NB4 (cell line): Measurements from ENCODE around the gene TLN1.

Source experiments
- DNase-seq: peaks from one replicate; pipeline ENCODE4 v3.0.0; 2010; ENCODE audit warnings: low read depth
- H3K4me3 ChIP-seq: one replicate; pipeline ENCODE4 v1.5.1; 2011; ENCODE audit warnings: mild to moderate bottlenecking, low read depth, low read length, moderate library complexity
- CTCF ChIP-seq: IDR thresholded peaks from one replicate; pipeline ENCODE4 v1.5.1; 2012; ENCODE audit warnings: low read depth, low read length
- MAX ChIP-seq: IDR thresholded peaks from 2 replicates; pipeline ENCODE4 v1.6.1; 2011; ENCODE audit warnings: low read depth, low read length
- MYC ChIP-seq: IDR thresholded peaks from 2 replicates; pipeline ENCODE4 v1.6.1; 2011; ENCODE audit warnings: low read depth, low read length
- POLR2A ChIP-seq: IDR thresholded peaks from 2 replicates; pipeline ENCODE4 v1.6.1; 2011; ENCODE audit warnings: mild to moderate bottlenecking; ENCODE audit not compliant: insufficient read length; ENCODE audit errors: extremely low read depth

Gene TLN1

DNA sequence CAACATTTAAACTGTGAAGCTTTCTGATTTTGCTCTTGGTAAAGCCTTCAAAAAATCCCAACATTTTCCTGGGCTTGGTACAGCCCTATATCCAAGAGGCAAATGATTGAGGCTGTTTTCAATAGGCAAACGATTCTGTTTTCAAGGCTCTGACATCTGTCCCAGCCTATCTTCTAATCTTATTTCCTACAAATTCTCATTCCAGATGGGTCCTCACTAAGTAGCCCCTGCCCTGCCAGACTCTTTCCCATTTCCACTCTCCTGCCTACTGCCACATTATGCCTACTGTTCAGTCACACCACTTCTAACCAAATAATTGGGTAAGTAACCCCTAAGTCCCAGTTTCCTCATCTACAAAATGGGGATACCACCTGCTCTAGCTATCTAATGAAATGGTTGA is 13.6 kb upstream of the TLN1 start:
- peak overlapping the region; percentile 42 for H3K4me3 ChIP-seq

DNA sequence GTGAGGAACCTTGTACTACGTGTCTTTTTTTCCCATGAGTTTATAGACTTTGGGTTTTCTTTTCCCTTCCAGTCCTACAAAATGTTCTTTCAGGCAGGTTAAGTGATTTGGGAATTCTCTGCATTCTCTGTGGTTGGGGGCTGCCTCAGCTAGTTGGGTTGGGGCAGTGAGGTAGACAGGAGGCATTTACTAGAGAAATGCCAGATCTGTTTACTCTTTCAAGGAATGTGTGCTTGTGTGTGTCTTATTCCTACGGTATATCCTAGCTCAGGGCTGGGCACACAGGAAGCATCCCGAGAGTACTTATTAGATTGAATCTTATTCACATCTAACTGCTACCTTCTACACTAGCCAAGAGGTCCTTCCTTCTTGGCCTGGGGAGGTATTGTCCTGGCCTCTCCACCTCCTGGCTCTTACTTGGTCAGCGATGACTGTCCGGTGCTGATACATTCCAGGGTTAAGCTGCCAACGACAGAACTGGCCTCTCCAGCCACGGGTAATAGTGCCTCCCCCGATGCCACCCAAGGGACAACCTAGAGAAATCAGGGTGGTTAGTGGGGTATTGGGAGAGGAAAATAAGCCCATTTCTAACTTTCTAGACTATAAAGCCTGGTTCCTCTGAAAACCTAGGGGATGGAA is 12.0 kb upstream of the TLN1 start:
- DNase-seq, result no peak
- TF ChIP-seq POLR2A (no peak), CTCF (no peak), MYC (no peak), MAX (no peak)
- no peak overlapping the region for H3K4me3 ChIP-seq

More for the DNA sequence above, 13.6 kb upstream of the TLN1 start:
- DNase-seq, result no peak
- TF ChIP-seq MAX, result no peak
- no peak for TF ChIP-seq CTCF
- no peak for TF ChIP-seq POLR2A
- no peak for TF ChIP-seq MYC

GRCh38 chr9:35743452-35743851 is 11.5 kb upstream of the TLN1 start:
- TF ChIP-seq MAX (no peak), MYC (no peak), POLR2A (no peak), CTCF (no peak)
- no peak overlapping the region for H3K4me3 ChIP-seq
- no peak for DNase-seq

DNA sequence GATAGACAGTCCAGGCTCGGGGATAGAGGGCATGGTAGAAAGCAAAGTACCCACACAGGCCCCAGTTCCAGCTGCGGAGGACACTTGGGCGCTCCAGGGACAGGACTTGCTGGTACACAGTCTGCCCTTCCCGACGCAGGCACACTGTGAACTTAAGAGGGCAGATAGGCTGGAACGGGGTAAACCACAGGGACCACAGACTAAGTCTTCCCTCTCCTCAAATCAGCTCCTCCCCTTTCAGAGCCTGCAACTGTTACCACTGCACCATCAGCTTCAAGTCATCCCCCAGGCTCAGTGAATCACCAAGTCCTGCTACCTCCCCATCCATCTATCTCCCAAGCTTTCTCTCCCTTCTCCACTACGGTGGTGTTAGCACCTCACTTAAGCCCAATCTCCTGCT is 9.7 kb upstream of the TLN1 start:
- DNase-seq, result peak; percentile 33
- no peak overlapping the region for H3K4me3 ChIP-seq
- TF ChIP-seq MYC (no peak), POLR2A (no peak), CTCF (no peak), MAX (no peak)

DNA sequence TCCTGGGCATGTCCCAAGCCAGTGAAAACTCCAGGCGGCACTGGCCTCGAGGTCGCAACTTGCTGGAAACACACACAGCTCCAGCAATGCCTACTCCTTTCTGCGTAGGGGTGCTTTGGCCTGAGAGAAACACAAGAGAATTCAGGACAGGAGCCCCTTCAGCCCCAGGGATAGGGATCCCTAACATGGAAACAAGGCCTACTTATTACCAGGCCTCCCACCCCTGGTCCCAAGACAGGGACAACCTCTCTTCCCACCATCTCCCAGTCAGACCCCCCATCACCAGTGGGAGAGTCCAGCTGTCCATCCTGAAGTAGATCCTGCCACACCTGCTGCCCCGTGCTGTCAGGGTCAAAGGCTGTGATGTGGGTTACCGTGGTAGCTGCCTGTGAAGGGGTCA is 8.2 kb upstream of the TLN1 start:
- H3K4me3 ChIP-seq, result no peak overlapping the region
- TF ChIP-seq POLR2A (no peak), MAX (no peak), CTCF (no peak), MYC (no peak)
- DNase-seq, result no peak

GRCh38 chr9:35738924-35739323 is 6.9 kb upstream of the TLN1 start:
- DNase-seq, result no peak
- no peak for TF ChIP-seq POLR2A
- no peak for TF ChIP-seq MAX
- no peak overlapping the region for H3K4me3 ChIP-seq
